ENCODE measurements around the gene SOX12. TPM values are rescaled to one million over a fixed set of nuclear protein-coding genes. Genes with fewer than 3 reads are reported as not detected.

SOX12 gene
- total RNA-seq, 1 experiment from 2014 or later = 14.7 TPM

- ChIA-PET POLR2A (no interaction called here), CTCF (no interaction called here)
- intact Hi-C loops (cut with micrococcal nuclease; ENCODE audit: unreplicated experiment) = no loop called here
- Mint-ChIP-seq H3K27me3 (ENCODE audit: insufficient read depth, unreplicated experiment) (no peaks in the 10 kb centered on the region), H3K9me3 (ENCODE audit: unreplicated experiment) (no peaks in the 10 kb centered on the region), H3K36me3 (ENCODE audit: insufficient read depth, unreplicated experiment) (peaks cover 15% of the 10 kb centered on the region), H3K4me1 (ENCODE audit: low read depth, unreplicated experiment) (no peaks in the 10 kb centered on the region), H3K4me3 (ENCODE audit: unreplicated experiment) (no peak overlapping the region), H3K27ac (ENCODE audit: unreplicated experiment) (no peak overlapping the region)
- Histone ChIP-seq H3K27me3 (replicated peaks; ENCODE audit: control insufficient read depth, insufficient read depth, low read length) (no peaks in the 10 kb centered on the region), H3K4me1 (no peaks in the 10 kb centered on the region), H3K9me3 (no peaks in the 10 kb centered on the region), H3K36me3 (ENCODE audit: control insufficient read depth, insufficient read depth, low read length) (peaks cover 4% of the 10 kb centered on the region), H3K4me3 (ENCODE audit: low read depth, low read length) (no peak overlapping the region)
- TF ChIP-seq CTCF (IDR thresholded peaks at IDR 0.05; ENCODE audit: insufficient read depth in 1 of 2, low read depth in 1 of 2, low read length in 1 of 2, severe bottlenecking in 1 of 2, unreplicated experiment in 1 of 2) = no peak
- no TSS peak for BruUV-seq (replicated peaks)
- DNase-seq = peak in 1 of 2 experiments; percentile 10
Measured at GRCh38 chr20:276620-277495, 48.5 kb upstream of the SOX12 start.

- POLR2A ChIA-PET = no interaction called here
- Histone ChIP-seq H3K36me3 (ENCODE audit: control insufficient read depth, insufficient read depth, low read length) (peaks cover 4% of the 10 kb centered on the region), H3K9me3 (no peaks in the 10 kb centered on the region), H3K4me1 (no peaks in the 10 kb centered on the region), H3K27me3 (replicated peaks; ENCODE audit: control insufficient read depth, insufficient read depth, low read length) (no peaks in the 10 kb centered on the region), H3K4me3 (ENCODE audit: low read depth, low read length) (no peak overlapping the region)
- Mint-ChIP-seq H3K4me1 (ENCODE audit: low read depth, unreplicated experiment) (no peaks in the 10 kb centered on the region), H3K27ac (ENCODE audit: unreplicated experiment) (no peak overlapping the region), H3K36me3 (ENCODE audit: insufficient read depth, unreplicated experiment) (peaks cover 14% of the 10 kb centered on the region), H3K4me3 (ENCODE audit: unreplicated experiment) (no peak overlapping the region), H3K27me3 (ENCODE audit: insufficient read depth, unreplicated experiment) (no peaks in the 10 kb centered on the region), H3K9me3 (ENCODE audit: unreplicated experiment) (no peaks in the 10 kb centered on the region)
- TF ChIP-seq CTCF (IDR thresholded peaks at IDR 0.05; ENCODE audit: insufficient read depth in 1 of 2, low read depth in 1 of 2, low read length in 1 of 2, severe bottlenecking in 1 of 2, unreplicated experiment in 1 of 2) = no peak
- DNase-seq = peak in 1 of 2 experiments; percentile 15
- CTCF ChIA-PET = no interaction called here
- no TSS peak for BruUV-seq (replicated peaks)
- intact Hi-C loops (cut with micrococcal nuclease; ENCODE audit: unreplicated experiment) = no loop called here
Measured at GRCh38 chr20:277496-277781, 47.9 kb upstream of the SOX12 start.

- DNase-seq = peak in 1 of 2 experiments; percentile 17
- intact Hi-C loops (cut with micrococcal nuclease; ENCODE audit: unreplicated experiment) = no loop called here
- Mint-ChIP-seq H3K9me3 (ENCODE audit: unreplicated experiment) (no peaks in the 10 kb centered on the region), H3K36me3 (ENCODE audit: insufficient read depth, unreplicated experiment) (peaks cover 9% of the 10 kb centered on the region), H3K4me1 (ENCODE audit: low read depth, unreplicated experiment) (no peaks in the 10 kb centered on the region), H3K4me3 (ENCODE audit: unreplicated experiment) (no peak overlapping the region), H3K27me3 (ENCODE audit: insufficient read depth, unreplicated experiment) (no peaks in the 10 kb centered on the region), H3K27ac (ENCODE audit: unreplicated experiment) (no peak overlapping the region)
- BruUV-seq (replicated peaks) = no TSS peak
- Histone ChIP-seq H3K9me3 (no peaks in the 10 kb centered on the region), H3K27me3 (replicated peaks; ENCODE audit: control insufficient read depth, insufficient read depth, low read length) (no peaks in the 10 kb centered on the region), H3K4me1 (no peaks in the 10 kb centered on the region), H3K4me3 (ENCODE audit: low read depth, low read length) (no peak overlapping the region), H3K36me3 (ENCODE audit: control insufficient read depth, insufficient read depth, low read length) (peaks cover 4% of the 10 kb centered on the region)
- ChIA-PET CTCF (no interaction called here), POLR2A (no interaction called here)
- TF ChIP-seq CTCF (IDR thresholded peaks at IDR 0.05; ENCODE audit: insufficient read depth in 1 of 2, low read depth in 1 of 2, low read length in 1 of 2, severe bottlenecking in 1 of 2, unreplicated experiment in 1 of 2) = no peak
Measured at GRCh38 chr20:278181-278580, 47.2 kb upstream of the SOX12 start.

All from Caco-2 (cell line).